Breast epithelium (tissue), 3 donors: Measurements from ENCODE around the gene HS3ST3A1.

Source experiments
- POLR2A ChIP-seq: fragments of 450-650 bp; IDR thresholded peaks from one replicate; pipeline ENCODE4 v1.6.1; 2016; ENCODE audit warnings: antibody characterized with exemption, mild to moderate bottlenecking, moderate library complexity
- POLR2AphosphoS5 ChIP-seq, 3 donors: sonication (generic); formaldehyde crosslinking; IDR thresholded peaks; one replicate each; pipeline ENCODE4 v1.6.1; 2017; ENCODE audit warnings: antibody characterized with exemption in 3 of 3
- TF ChIP-seq, protein P1 (sequence below), 3 donors: fragments of 450-650 bp; IDR thresholded peaks; one replicate each; pipeline ENCODE4 v1.5.1; 2016 to 2017; ENCODE audit warnings: antibody characterized with exemption in 3 of 3, mild to moderate bottlenecking in 3 of 3, moderate library complexity in 3 of 3

DNA sequence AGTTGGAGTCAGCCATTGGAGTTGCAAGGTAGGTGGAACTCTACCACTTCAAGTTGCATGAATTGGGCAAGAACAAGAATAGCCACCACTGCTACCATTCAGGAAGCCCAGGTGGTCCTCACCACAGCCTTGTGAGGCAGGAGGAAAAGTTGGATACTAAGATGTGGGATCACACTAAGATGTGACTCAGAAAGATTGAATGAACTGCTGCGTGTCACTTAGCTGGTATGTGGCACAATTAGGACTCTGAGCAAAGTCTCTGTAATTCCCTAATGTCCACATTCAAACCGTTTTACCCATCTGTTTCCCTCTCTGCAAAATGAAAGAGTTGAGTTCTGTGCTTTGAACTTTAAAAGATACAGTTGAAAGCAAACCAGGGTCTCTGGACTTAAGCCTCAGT, 44.7 kb upstream of the HS3ST3A1 start:
- TF ChIP-seq, protein P1, sequence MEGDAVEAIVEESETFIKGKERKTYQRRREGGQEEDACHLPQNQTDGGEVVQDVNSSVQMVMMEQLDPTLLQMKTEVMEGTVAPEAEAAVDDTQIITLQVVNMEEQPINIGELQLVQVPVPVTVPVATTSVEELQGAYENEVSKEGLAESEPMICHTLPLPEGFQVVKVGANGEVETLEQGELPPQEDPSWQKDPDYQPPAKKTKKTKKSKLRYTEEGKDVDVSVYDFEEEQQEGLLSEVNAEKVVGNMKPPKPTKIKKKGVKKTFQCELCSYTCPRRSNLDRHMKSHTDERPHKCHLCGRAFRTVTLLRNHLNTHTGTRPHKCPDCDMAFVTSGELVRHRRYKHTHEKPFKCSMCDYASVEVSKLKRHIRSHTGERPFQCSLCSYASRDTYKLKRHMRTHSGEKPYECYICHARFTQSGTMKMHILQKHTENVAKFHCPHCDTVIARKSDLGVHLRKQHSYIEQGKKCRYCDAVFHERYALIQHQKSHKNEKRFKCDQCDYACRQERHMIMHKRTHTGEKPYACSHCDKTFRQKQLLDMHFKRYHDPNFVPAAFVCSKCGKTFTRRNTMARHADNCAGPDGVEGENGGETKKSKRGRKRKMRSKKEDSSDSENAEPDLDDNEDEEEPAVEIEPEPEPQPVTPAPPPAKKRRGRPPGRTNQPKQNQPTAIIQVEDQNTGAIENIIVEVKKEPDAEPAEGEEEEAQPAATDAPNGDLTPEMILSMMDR (IDR thresholded peaks at IDR 0.05), result no peak
- TF ChIP-seq POLR2A (no peak), POLR2AphosphoS5 (IDR thresholded peaks at IDR 0.05) (no peak)
